ENCODE data around the gene PPM1E.
A peak's percentile ranks its signal among the peaks of the same experiment; 100 is the strongest.

PPM1E gene

DNA sequence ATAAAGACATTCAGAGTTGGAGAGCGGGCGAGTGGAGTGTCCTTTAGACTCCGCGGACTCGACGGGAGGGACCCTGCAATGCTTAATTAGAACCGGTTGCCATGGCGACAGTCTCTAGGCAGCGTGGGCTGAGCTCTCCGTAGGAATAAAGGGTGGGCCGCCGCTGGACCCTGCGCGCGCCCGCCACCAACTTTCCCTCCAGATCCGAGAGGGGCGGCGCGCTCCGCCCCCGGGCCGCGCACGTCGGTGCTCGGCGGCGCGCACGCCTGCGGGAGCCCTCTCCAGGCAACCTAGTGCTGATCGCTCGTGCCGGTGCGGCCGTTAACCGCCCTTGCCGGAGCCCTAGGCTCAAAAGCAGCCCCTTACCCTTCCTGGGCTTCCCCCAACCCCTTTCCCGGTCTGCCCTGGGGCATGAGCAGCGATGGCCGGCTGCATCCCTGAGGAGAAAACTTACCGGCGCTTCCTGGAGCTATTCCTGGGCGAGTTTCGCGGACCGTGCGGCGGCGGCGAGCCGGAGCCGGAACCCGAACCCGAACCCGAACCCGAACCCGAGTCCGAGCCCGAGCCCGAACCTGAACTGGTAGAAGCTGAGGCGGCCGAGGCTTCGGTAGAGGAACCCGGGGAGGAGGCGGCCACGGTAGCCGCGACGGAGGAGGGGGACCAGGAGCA, at the start of gene PPM1E:
Gene PPM1E, plus strand, starts transcription at position 278 of the 669 bp plus-strand sequence.
- peak; percentile 38 for DNase-seq (ENCODE audit: low read depth)
- TF ChIP-seq, protein P1, sequence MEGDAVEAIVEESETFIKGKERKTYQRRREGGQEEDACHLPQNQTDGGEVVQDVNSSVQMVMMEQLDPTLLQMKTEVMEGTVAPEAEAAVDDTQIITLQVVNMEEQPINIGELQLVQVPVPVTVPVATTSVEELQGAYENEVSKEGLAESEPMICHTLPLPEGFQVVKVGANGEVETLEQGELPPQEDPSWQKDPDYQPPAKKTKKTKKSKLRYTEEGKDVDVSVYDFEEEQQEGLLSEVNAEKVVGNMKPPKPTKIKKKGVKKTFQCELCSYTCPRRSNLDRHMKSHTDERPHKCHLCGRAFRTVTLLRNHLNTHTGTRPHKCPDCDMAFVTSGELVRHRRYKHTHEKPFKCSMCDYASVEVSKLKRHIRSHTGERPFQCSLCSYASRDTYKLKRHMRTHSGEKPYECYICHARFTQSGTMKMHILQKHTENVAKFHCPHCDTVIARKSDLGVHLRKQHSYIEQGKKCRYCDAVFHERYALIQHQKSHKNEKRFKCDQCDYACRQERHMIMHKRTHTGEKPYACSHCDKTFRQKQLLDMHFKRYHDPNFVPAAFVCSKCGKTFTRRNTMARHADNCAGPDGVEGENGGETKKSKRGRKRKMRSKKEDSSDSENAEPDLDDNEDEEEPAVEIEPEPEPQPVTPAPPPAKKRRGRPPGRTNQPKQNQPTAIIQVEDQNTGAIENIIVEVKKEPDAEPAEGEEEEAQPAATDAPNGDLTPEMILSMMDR (IDR thresholded peaks at IDR 0.05; ENCODE audit: low read length, missing control alignments) = no peak
- peak within 1 kb of the TSS; percentile 62 for H3K4me3 ChIP-seq (replicated peaks; ENCODE audit: low read depth, low read length)

DNA sequence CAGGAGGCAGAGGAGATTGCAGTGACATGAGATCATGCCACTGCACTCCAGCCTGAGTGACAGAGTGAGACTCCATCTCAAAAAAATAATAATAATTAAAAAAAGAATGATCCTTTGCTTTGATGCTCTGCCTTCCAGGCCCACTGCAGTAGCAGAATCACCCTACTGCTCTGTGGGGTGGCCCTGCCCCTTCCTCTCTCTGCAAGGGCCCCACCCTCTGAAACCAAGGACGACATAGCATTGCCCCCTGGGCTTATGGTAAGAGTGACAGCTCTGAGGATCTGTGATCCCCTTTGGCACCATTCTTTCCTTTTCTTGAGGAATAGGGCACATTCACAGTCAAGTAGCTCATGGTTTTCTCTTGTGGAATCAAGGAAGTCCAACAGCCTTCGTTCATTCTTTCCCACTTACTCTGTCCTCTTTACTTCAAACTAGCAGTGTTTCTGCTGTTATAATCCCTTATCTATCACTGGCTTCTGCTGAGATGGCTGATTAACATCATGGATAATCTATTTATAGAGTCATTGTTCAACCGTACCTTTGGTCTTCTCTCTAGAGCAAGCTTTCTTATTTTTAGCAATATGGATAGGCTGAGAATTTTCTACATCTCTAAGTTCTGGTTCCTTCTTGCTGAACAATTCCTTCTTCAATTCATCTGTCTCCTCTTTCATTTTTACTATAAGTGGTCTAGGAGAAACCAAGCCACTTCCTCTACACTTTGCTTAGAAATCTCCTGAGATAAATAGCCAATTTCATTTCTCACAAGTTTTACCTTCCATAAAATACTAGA, 49.1 kb upstream of the PPM1E start:
- TF ChIP-seq, protein P1 (IDR thresholded peaks at IDR 0.05; ENCODE audit: low read length, missing control alignments) = no peak
- H3K4me3 ChIP-seq (replicated peaks; ENCODE audit: low read depth, low read length) = no peak overlapping the region
- DNase-seq (ENCODE audit: low read depth) = no peak

DNA sequence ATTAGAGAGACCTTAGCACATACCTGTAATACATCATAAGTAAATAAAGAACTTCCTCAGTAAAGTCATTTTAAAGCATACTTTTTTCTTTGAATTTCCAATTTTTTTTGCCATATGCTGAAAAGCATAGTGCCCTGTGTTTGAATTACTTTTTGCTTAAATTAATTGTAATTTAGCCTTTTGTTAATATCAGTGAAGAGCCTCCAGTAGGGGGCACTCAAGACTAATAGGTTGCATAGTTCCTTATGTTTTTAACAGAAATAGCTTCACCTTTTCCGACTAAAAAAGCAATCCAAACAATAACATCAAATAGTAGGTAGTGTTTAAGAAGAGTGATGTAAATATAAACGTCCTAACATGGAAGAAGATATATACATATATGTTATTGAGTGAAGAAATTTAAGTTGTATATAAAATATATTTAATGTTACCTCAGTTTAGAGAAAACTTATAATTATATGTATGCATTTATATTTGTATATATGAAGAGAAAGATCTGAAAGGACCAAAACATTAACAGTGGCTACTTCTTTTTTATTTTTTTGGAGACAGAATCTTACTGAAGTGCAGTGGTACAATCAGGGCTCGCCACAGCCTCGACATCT, 44.6 kb upstream of the PPM1E start:
- TF ChIP-seq, protein P1 (IDR thresholded peaks at IDR 0.05; ENCODE audit: low read length, missing control alignments) = peak; percentile 71
- peak; percentile 82 for DNase-seq (ENCODE audit: low read depth)
- no peak overlapping the region for H3K4me3 ChIP-seq (replicated peaks; ENCODE audit: low read depth, low read length)

DNA sequence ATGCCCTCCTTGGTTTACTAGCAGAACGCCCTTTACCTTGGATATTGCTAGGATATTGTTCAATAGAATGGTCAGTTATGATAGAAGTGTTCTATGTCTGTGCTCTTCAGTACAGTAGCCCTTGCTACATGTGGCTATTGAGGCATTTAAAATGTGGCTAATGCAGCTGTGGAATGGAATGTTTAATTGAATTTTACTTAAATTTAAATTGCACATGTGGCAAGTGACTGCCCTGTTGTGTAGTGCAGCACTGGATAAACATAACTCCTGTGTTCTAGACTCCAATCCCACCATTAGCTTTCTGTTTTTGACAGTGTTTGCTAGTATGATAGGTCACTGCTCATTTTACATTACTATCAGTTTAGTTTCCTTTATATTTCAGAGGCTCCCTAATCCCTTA, 33.4 kb upstream of the PPM1E start:
- H3K4me3 ChIP-seq (replicated peaks; ENCODE audit: low read depth, low read length) = no peak overlapping the region
- TF ChIP-seq, protein P1 (IDR thresholded peaks at IDR 0.05; ENCODE audit: low read length, missing control alignments) = no peak

DNA sequence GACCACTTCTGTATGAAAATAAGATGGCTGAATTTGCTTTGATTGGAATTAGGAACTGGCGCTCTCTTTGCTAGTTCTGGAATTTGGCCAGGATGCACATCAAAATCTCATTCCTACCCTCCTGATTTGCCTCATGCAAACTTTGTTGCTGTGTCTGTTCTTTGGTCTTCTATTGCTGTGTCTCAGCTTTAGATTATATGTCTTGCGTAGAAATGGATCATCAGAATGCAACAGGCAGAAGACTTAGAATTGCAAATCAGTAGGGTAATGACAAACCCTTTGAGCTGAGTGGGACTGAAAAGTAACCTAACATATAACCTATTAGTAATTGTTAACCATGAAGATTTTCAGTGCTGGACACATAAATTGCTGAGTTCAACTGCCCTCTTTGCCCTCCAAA, 33.0 kb upstream of the PPM1E start:
- TF ChIP-seq, protein P1 (IDR thresholded peaks at IDR 0.05; ENCODE audit: low read length, missing control alignments) = no peak
- no peak for DNase-seq (ENCODE audit: low read depth)
- no peak overlapping the region for H3K4me3 ChIP-seq (replicated peaks; ENCODE audit: low read depth, low read length)

More for the DNA sequence above, 33.4 kb upstream of the PPM1E start:
- no peak for DNase-seq (ENCODE audit: low read depth)

DNA sequence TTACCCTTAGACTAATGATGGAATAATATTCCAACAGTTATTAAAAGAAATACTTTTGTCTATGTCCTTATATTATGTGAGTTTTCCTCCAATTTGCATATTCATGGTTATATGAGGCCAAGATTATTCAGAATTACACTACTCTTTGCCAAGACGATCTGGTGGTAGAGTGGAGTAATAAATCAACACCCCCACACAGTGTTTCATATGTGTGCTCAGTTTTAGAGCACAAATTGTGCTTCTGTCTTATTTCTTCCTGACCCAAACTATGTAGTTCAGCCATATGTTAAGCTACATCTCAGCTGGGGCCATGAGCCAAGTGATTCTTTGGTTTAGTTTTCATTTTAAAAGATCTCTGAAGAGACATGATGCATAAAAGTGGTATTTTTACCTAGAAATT, 26.9 kb upstream of the PPM1E start:
- TF ChIP-seq, protein P1 (IDR thresholded peaks at IDR 0.05; ENCODE audit: low read length, missing control alignments) = no peak
- DNase-seq (ENCODE audit: low read depth) = no peak
- H3K4me3 ChIP-seq (replicated peaks; ENCODE audit: low read depth, low read length) = no peak overlapping the region
